HK-2 (cell line): ENCODE data around the gene OMG.
A peak's percentile ranks its signal among the peaks of the same experiment; 100 is the strongest.
"Not testable (repeated sequence)": the region's sequence is repeated elsewhere in the genome, so short reads cannot be mapped to it uniquely, and the experiment has no call there.

Experiments used
- DNase-seq: peaks from one replicate; pipeline ENCODE4 v3.0.0-alpha.2; 2018; ENCODE audit not compliant: unreplicated experiment

Gene OMG

GRCh38 chr17:31308372-31309334 lies 11.6 kb upstream of the OMG start:
- no peak for DNase-seq

DNA sequence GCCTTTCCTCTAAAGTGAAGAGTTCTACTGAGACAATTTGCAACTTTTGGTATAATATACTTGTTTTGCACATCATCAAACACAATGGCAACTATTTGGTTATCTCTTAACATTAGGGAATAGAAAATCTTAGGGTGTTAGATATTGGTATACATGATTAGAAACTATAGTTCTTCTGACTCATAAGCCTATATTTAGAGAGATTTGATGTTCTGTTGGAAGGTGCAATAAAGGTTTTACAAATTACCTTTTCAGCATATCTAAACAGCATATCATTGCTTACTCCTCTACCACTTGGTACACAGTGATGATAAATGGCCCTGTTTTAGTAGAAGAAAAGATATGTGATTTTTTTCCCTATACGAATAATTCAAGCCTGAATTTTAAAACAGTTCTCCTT lies 10.6 kb upstream of the OMG start:
- DNase-seq: no peak

GRCh38 chr17:31299624-31300023 lies 2.6 kb upstream of the OMG start:
- no peak for DNase-seq

- no peak for DNase-seq
These were observed 897 bp downstream of the OMG start for GRCh38 chr17:31296142-31296541.

DNA sequence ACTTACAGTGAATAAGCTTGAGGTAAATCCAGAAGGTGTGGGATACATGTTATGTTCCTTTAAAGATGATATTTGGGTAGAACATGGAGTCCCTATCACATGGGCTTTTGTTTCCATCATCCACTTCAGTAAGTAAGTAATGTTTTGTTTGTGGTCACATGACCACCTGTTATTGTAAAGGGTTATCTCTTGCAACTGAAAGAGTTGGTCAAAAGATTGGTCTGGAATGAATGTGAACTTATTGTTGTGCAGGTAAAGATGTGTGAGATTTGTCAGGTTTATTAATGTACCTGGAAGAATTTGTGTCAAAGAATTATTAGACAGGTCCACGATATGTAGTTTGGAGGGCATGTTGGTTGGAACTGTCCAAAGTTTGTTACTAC lies 1.6 kb downstream of the OMG start:
- no peak for DNase-seq

DNA sequence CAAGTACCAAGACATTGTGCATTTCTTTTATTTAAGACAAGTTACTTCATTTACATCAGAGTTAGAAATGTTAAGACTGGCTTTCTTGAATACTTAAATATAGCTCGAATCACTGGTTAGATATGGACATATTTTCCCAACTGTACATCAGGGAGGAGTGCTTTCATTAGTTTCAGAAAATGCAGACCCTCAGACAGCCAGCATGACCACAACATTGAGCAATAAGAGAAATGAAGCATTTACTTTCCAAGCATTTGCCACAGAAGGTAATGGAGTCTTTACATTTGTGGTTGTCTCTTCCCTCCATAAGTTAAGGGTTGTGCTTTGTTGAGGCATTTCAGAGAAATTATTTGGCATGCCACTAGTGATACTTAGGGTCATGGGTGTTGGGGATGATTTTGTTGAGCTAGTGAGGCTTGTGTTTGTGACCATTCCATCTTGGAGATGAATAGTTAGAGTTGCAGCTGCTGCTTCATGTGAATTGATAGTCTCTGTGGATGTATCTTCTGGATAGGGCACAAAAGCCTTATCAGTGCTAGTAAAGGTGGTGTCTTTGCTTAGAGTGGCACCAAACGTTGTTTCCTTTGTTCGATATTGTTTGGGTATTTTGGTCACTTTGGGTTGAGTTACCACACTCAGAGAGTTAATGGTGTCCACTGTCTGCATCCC lies 2.1 kb downstream of the OMG start:
- no peak for DNase-seq

DNA sequence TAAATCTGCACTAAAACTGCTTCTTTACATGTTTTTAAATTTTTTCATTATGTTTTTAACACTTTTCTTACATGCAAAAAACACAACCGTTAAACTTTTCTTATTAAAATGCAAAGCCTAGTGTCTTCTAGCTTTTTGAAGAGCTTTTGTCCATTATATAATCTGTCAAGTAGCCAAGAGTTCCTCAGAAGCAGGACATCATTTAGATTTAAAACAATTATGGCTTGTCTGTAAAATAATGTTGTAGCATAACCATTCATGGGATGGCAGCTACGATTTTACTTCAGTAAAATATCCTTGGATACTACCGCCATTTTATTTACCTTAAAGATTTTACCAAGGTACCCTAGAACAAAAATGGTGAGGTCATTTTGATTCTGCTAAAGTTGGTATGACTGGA lies 2.8 kb downstream of the OMG start:
- DNase-seq: no peak

- no peak for DNase-seq
These were observed 3.5 kb downstream of the OMG start for GRCh38 chr17:31293581-31293980.

DNA sequence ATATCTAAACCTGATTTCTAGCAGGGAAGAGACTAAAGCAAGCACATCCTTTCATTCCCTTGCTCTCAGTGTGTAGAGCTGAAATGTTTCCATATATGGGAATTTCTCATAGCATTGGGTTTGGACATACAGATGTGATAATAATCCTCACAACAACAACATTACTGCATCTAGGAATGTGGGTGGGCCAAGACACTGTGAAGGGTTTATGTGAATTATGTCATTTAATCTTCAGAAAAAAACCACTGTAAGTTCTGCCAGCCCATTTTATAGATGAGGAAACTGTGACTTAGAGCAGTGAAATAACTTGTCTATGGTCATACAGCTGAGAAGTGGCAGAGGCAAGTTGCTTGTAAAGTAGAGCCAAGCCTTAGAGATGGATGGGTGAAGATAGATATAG lies 5.2 kb downstream of the OMG start:
- no peak for DNase-seq

DNA sequence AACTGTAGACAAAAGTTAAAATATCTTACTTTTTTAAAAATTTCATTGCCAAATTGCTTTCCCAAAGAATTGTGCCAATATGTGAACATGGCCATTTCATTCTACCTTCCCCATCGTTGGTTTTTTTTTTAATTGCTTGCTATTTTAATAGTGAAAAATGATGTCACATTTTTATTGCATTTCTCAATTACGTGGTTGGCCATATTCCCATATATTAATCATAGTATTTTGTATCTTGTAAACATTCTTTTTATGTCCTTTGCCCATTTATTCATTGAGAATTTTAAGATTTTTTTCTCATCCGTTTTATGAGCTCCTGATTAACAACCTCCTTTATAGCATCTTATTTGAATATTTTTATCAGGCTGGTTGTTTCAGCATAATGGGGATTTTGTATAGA lies 7.2 kb downstream of the OMG start:
- no peak for DNase-seq

DNA sequence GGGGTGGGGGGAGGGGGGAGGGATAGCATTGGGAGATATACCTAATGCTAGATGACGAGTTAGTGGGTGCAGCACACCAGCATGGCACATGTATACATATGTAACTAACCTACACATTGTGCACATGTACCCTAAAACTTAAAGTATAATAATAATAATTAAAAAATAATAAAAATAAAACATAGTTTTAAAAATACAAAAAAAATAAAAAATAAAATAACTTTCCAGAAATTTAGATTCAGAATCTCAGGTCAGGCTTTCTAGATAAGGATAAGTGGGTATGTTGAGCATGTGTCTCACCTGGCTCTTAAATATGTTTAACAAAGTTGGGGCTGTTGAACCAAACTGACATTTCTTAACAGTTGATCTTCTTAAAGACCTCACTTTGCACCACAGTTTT lies 9.1 kb downstream of the OMG start:
- DNase-seq: not testable (repeated sequence)

GRCh38 chr17:31286587-31286986 lies 10.5 kb downstream of the OMG start:
- DNase-seq: no peak

DNA sequence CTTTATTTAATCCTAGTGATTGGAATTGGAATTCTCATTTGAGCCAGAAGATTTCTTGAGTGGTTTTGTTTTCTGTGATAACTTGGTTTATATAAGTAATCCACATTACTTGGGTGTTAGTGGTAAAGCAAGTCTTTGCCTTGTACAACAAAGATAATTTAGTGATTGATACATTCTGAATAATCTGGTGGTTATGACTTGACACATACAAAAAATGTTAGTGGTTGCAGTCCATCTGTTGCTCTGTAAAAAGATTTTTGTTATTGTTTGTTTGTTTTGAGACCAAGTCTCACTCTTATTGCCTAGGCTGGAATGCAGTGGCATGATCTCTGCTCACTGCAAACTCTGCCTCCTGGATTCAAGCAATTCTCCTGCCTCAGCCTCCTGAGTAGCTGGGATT lies 13.2 kb downstream of the OMG start:
- no peak for DNase-seq

GRCh38 chr17:31281061-31281460 lies 16.0 kb downstream of the OMG start:
- DNase-seq: no peak

GRCh38 chr17:31279401-31279800 lies 17.6 kb downstream of the OMG start:
- DNase-seq: no peak

GRCh38 chr17:31275116-31275515 lies 21.9 kb downstream of the OMG start:
- no peak for DNase-seq

GRCh38 chr17:31274252-31274651 lies 22.8 kb downstream of the OMG start:
- no peak for DNase-seq

- no peak for DNase-seq
These were observed 23.5 kb downstream of the OMG start for GRCh38 chr17:31273516-31273915.

DNA sequence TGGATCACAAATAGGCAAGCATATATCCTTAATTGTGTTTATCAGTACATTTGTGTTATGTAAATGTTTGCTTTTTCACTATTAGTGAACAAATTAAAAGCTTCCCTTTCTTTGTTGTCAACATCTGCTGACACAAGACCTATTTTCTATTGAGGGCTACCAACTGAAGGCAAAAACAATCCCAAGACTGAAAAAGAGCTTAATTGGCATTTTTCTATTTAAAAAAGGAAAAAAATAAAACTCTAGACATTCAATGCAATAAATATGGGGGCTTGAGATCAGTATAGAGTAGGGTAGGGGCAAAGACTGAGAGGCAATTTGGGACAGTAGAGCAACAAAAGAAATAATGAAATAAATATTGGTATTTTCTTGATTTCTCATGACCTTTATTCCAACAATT lies 24.2 kb downstream of the OMG start:
- no peak for DNase-seq

DNA sequence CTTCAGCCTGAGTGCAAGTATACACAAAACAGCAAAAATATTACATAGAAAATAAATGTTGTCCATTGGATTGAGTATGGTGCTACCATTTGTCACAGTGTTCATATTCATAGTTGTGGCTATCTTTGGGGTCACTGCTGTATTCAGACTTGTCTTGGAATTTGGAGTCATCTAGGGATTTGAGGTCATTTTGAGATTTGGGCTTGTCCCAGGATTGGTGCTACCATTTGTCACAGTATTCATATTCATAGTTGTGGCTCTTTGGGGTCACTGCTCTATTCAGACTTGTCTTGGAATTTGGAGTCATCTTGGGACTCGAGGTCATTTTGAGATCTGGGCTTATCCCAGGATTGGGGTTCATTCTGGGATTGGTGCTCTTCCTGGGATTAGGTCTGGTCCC lies 24.8 kb downstream of the OMG start:
- DNase-seq: no peak

DNA sequence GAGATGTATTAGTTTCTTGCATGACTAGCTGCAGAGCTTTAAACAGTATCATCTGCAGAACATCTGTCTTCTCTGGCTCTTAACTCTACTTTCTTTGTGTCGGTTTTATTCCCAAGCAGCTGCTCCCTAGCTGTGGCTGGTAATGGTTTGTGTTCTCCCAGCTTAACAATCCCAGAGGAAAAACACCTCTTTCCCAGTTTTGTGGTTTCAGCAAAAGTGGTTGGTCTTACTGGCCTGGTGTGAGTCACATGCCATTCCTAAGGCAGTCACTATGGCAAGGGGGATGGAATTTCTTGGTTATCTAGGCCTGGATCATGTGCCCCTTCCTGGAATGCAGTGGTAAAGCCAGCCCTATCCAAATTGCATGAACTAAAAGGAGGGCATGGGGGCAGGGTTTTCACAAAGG lies 27.5 kb downstream of the OMG start:
- DNase-seq: peak; percentile 79

GRCh38 chr17:31269036-31269577 lies 27.9 kb downstream of the OMG start:
- no peak for DNase-seq

- no peak for DNase-seq
These were observed 31.0 kb downstream of the OMG start for GRCh38 chr17:31266042-31266441.
